Fibroblast of pulmonary artery (primary cell): ENCODE data around the gene EIF4G3.

ENCODE experiments used
- DNase-seq: peaks from one replicate; pipeline ENCODE4 v3.0.0-alpha.2; 2010; ENCODE audit warnings: low read depth
- H3K4me3 ChIP-seq: replicated peaks from 2 replicates; pipeline ENCODE4 v1.5.1; 2011; ENCODE audit warnings: low read depth, mild to moderate bottlenecking, control low read depth, low read length, moderate library complexity
- TF ChIP-seq, protein P1 (sequence below): IDR thresholded peaks from 2 replicates; pipeline ENCODE4 v1.5.1; 2011; ENCODE audit warnings: mild to moderate bottlenecking, control low read depth, low read length, inconsistent platforms; ENCODE audit errors: missing control alignments

Gene EIF4G3

DNA sequence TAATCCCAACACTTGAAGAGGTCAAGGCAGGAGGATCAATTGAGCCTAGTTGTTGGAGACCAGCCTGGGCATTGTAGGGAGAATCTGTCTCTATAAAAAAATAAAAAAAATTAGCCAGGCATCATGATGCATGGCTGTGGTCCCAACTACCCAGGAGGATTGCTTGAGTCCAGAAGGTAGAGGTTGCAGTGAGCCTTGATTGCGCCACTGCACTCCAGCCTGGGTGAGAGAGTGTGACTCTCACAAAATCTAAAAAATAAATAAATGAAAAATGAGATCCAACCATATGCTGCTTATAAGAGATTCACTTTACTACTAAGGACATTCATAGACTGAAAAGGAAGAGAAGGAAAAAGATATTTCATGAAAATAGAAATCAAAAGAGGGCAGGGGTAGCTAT, 342.5 kb downstream of the EIF4G3 start:
- TF ChIP-seq, protein P1, sequence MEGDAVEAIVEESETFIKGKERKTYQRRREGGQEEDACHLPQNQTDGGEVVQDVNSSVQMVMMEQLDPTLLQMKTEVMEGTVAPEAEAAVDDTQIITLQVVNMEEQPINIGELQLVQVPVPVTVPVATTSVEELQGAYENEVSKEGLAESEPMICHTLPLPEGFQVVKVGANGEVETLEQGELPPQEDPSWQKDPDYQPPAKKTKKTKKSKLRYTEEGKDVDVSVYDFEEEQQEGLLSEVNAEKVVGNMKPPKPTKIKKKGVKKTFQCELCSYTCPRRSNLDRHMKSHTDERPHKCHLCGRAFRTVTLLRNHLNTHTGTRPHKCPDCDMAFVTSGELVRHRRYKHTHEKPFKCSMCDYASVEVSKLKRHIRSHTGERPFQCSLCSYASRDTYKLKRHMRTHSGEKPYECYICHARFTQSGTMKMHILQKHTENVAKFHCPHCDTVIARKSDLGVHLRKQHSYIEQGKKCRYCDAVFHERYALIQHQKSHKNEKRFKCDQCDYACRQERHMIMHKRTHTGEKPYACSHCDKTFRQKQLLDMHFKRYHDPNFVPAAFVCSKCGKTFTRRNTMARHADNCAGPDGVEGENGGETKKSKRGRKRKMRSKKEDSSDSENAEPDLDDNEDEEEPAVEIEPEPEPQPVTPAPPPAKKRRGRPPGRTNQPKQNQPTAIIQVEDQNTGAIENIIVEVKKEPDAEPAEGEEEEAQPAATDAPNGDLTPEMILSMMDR, result no peak
- H3K4me3 ChIP-seq, result no peak overlapping the region
- DNase-seq, result no peak

DNA sequence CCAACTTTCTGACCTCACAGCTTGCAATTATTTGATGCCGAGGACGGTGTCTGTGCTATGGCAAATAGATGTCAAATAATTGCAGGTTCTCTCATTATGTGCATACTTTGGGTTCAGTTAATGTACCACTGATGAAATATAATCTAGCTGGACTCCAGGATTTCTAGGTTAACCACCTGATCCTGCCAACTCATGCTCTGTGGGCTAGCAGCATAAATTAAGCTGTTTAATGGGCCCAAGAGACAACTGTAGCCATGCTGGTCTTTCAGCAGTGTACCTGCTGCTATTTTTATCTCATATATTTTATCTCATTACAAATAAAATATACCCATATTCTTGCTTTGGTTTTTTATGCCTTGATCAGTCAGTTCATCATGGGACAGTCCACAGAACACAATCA, 346.3 kb downstream of the EIF4G3 start:
- DNase-seq, result no peak
- TF ChIP-seq, protein P1, result no peak
- no peak overlapping the region for H3K4me3 ChIP-seq

DNA sequence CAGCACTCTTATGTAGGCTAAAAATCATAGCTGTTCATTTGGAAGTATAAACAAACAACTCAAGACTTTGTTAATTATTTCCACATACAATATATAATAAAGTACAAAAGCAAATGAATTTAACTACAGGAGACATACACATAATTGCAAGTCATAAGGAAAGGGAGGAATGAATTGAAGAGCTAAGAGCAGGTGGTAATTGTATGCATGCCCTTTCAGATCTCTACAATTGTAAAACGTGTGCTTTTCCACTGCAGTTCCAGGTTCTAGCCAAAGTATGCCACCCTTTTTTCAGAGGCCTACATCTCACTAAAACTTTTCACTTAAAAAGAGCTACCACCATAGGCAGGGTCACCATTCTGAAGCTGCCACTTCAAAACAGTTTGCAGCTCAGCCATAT, 346.8 kb downstream of the EIF4G3 start:
- TF ChIP-seq, protein P1, result no peak
- no peak for DNase-seq
- H3K4me3 ChIP-seq, result no peak overlapping the region

DNA sequence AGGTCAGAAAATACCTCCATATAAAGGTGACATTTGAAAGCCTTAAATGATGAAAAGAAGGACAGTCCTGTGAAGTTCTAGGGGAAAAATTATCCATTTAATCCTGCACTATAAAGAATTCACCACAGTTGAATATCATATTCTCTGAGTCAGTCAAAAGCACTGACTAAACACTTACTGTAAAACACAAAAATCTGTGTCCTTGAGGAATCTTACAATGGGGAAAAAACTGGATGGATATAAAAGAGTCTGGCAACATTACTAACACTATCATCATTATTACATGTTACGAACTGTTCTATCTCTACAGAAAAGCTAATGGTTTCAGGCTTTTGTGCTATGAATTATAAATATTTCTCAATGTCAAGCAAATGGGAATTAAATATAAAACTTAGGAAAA, 347.2 kb downstream of the EIF4G3 start:
- H3K4me3 ChIP-seq, result no peak overlapping the region
- TF ChIP-seq, protein P1, result no peak
- DNase-seq, result no peak

DNA sequence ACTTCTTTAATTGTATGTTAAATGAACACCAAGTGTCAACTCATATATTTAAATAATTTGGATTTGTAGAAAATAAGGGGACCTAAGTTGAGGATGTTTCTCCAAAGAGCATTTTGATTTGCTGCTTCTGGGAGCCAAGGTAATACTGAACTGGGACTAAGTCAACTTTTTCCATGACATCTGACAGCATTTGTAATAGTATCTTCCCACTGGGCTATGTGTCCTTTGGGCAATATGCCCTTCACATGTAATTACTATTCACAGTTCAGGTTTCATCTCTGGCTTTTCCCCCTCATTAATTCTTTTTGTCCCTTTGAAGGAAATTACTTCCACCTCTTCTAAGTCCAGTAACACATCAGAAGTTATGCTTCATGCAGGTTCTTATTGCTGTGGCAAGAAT, 352.9 kb downstream of the EIF4G3 start:
- TF ChIP-seq, protein P1, result no peak

DNA sequence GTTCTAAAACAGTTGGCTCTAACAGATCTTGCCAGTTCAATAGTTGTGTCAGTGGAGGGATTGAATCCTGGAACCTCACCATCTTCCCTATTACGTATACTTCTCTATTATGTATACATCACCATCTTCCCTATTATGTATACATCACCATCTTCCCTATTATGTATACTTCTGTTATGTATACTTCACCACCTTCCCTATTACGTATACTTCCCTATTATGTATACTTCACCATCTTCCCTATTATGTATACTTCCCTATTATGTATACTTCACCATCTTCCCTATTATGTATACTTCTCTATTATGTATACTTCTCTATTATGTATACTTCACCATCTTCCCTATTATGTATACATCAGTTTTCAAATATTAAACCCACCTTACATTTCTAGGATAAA, 355.2 kb downstream of the EIF4G3 start:
- TF ChIP-seq, protein P1, result no peak
- DNase-seq, result no peak
- H3K4me3 ChIP-seq, result no peak overlapping the region

More for the DNA sequence above, 352.9 kb downstream of the EIF4G3 start:
- no peak for DNase-seq
- H3K4me3 ChIP-seq, result no peak overlapping the region

DNA sequence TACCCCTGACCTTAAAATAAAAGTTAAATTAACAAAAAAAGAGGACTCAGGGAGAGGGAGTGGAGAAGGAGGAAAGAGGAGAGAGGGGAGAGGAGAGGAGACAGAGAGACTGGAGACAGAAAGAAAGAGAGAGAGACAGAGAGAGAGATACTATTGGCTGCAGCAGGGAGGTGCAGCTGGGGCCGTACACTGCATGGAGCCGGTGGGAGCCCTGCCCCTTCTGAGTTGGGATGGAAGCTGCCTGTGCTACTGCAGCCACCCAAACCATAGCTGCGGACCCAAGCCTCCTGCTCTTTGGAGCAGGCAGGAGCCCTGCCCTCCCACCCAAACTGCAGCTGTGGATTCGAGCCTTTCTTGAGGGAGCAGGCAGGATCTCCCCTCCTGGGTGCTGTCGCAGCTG, 356.9 kb downstream of the EIF4G3 start:
- no peak for DNase-seq
- no peak overlapping the region for H3K4me3 ChIP-seq
- TF ChIP-seq, protein P1, result no peak
